Ascending aorta (tissue), 2 donors: ENCODE results near the gene PPP1R16B. TPM values are rescaled to one million over a fixed set of nuclear protein-coding genes. Genes with fewer than 3 reads are reported as not detected.

Experiments used
- DNase-seq, 2 donors: peaks; one replicate each; pipeline ENCODE4 v3.0.0-alpha.2; 2019; ENCODE audit warnings: low spot score in 2 of 2
- H3K27ac ChIP-seq, 2 donors: fragments of 200-600 bp; sonication (generic); one replicate each; pipeline ENCODE4 v1.5.1; 2016 to 2017; ENCODE audit warnings: mild to moderate bottlenecking in 1 of 2
- H3K27me3 ChIP-seq: fragments of 200-600 bp; sonication (generic); one replicate; pipeline ENCODE4 v1.5.1; 2017
- H3K36me3 ChIP-seq, 2 donors: fragments of 200-600 bp; sonication (generic); one replicate each; pipeline ENCODE4 v1.5.1; 2016
- H3K4me1 ChIP-seq, 2 donors: fragments of 200-600 bp; sonication (generic); one replicate each; pipeline ENCODE4 v1.5.1; 2016 to 2017; ENCODE audit warnings: mild to moderate bottlenecking in 1 of 2
- H3K4me3 ChIP-seq, 2 donors: fragments of 200-600 bp; sonication (generic); one replicate each; pipeline ENCODE4 v1.5.1; 2016 to 2017; ENCODE audit warnings: mild to moderate bottlenecking in 1 of 2
- H3K9me3 ChIP-seq, 2 donors: fragments of 200-600 bp; sonication (generic); one replicate each; pipeline ENCODE4 v1.5.1; 2016
- CTCF ChIP-seq, 3 experiments: fragments of 200-600 bp in 2 of 3; fragments of 450-650 bp in 1 of 3; sonication (generic) in 2 of 3; IDR thresholded peaks; one replicate each; pipeline ENCODE4 v1.5.1; 2016 to 2019; ENCODE audit warnings: antibody characterized with exemption in 3 of 3, mild to moderate bottlenecking in 1 of 3, moderate library complexity in 1 of 3
- intact Hi-C: fragments of 100-400 bp; cut with DNase I; formaldehyde crosslinking; loops from one replicate; pipeline ENCODE4 v1.15.1; 2023
- total RNA-seq: library from RNA; depleted of rRNA; stranded (reverse); fragments of >200 nt; gene quantifications from one replicate; pipeline ENCODE4 v1.1.0, GENCODE V29; 2016

The PPP1R16B gene
- total RNA-seq, 1 donor from 2014 or later = 26.4 TPM

- Histone ChIP-seq H3K27me3 (no peaks in the 10 kb centered on the region), H3K4me1 (no peaks in the 10 kb centered on the region), H3K9me3 (no peaks in the 10 kb centered on the region), H3K4me3 (no peak overlapping the region), H3K36me3 (no peaks in the 10 kb centered on the region), H3K27ac (no peak overlapping the region)
- TF ChIP-seq CTCF (IDR thresholded peaks at IDR 0.05) = no peak
- DNase-seq = no peak
- intact Hi-C loops = no loop called here
Observed at GRCh38 chr20:38870733-38871559, 65.4 kb downstream of the PPP1R16B start.

GRCh38 chr20:38871560-38871953 is 66.1 kb downstream of the PPP1R16B start:
- intact Hi-C loops = no loop called here
- H3K4me1 ChIP-seq = no peaks in the 10 kb centered on the region
- H3K4me3 ChIP-seq = no peak overlapping the region
- TF ChIP-seq CTCF (IDR thresholded peaks at IDR 0.05) = no peak
- H3K27ac ChIP-seq = no peak overlapping the region
- H3K9me3 ChIP-seq = no peaks in the 10 kb centered on the region
- no peaks in the 10 kb centered on the region for H3K36me3 ChIP-seq
- H3K27me3 ChIP-seq = no peaks in the 10 kb centered on the region
- DNase-seq = no peak

GRCh38 chr20:38872036-38872435 is 66.5 kb downstream of the PPP1R16B start:
- DNase-seq = no peak
- no peak for TF ChIP-seq CTCF (IDR thresholded peaks at IDR 0.05)
- intact Hi-C loops = no loop called here
- Histone ChIP-seq H3K27me3 (no peaks in the 10 kb centered on the region), H3K9me3 (no peaks in the 10 kb centered on the region), H3K4me3 (no peak overlapping the region), H3K4me1 (no peaks in the 10 kb centered on the region), H3K36me3 (no peaks in the 10 kb centered on the region), H3K27ac (no peak overlapping the region)

- Histone ChIP-seq H3K36me3 (no peaks in the 10 kb centered on the region), H3K4me1 (no peaks in the 10 kb centered on the region), H3K27me3 (no peaks in the 10 kb centered on the region), H3K9me3 (no peaks in the 10 kb centered on the region), H3K4me3 (no peak overlapping the region), H3K27ac (no peak overlapping the region)
- no peak for DNase-seq
- no peak for TF ChIP-seq CTCF (IDR thresholded peaks at IDR 0.05)
- intact Hi-C loops = no loop called here
Observed at GRCh38 chr20:38872491-38873049, 67.1 kb downstream of the PPP1R16B start.

- no peaks in the 10 kb centered on the region for H3K36me3 ChIP-seq
- H3K27me3 ChIP-seq = no peaks in the 10 kb centered on the region
- intact Hi-C loops = no loop called here
- no peak overlapping the region for H3K27ac ChIP-seq
- no peak overlapping the region for H3K4me3 ChIP-seq
- H3K9me3 ChIP-seq = no peaks in the 10 kb centered on the region
- no peak for DNase-seq
- TF ChIP-seq CTCF (IDR thresholded peaks at IDR 0.05) = no peak
- no peaks in the 10 kb centered on the region for H3K4me1 ChIP-seq
Observed at GRCh38 chr20:38873050-38873581, 67.6 kb downstream of the PPP1R16B start.
